Transverse colon (tissue), 4 donors: Measurements from ENCODE around the gene ASB16. TPM values are rescaled to one million over a fixed set of nuclear protein-coding genes. Genes with fewer than 3 reads are reported as not detected.

Source experiments
- DNase-seq: peaks from one replicate; pipeline ENCODE4 v3.0.0-alpha.2; 2019
- H3K27ac ChIP-seq, 4 donors: fragments of 200-600 bp; sonication (generic); 2 replicates each; pipeline ENCODE4 v1.5.1; 2016 to 2018; ENCODE audit warnings: inconsistent platforms in 4 of 4
- H3K27me3 ChIP-seq: fragments of 200-600 bp; sonication (generic); 2 replicates; pipeline ENCODE4 v1.5.1; 2017; ENCODE audit warnings: inconsistent platforms
- H3K36me3 ChIP-seq, 4 donors: fragments of 200-600 bp; sonication (generic); 2 replicates each; pipeline ENCODE4 v1.5.1; 2017 to 2019; ENCODE audit warnings: inconsistent platforms in 4 of 4
- H3K4me1 ChIP-seq, 4 donors: fragments of 200-600 bp; sonication (generic); 2 replicates each; pipeline ENCODE4 v1.5.1; 2017 to 2020; ENCODE audit warnings: inconsistent platforms in 4 of 4
- H3K4me3 ChIP-seq, 4 donors: fragments of 200-600 bp; sonication (generic); 1 replicate in 1 of 4; 2 replicates in 3 of 4; pipeline versions ENCODE4 v1.5.1 to v1.6.1; 2017 to 2019; ENCODE audit warnings: inconsistent platforms in 4 of 4
- H3K9me3 ChIP-seq, 2 donors: fragments of 200-600 bp; sonication (generic); 2 replicates each; pipeline ENCODE4 v1.5.1; 2017 to 2019; ENCODE audit warnings: inconsistent platforms in 2 of 2
- EP300 ChIP-seq: sonication (generic); formaldehyde crosslinking; IDR thresholded peaks from one replicate; pipeline ENCODE4 v1.6.1; 2017; ENCODE audit warnings: antibody characterized with exemption, low read depth
- POLR2A ChIP-seq: fragments of 450-650 bp; IDR thresholded peaks from one replicate; pipeline ENCODE4 v1.6.1; 2016; ENCODE audit warnings: antibody characterized with exemption, mild to moderate bottlenecking, moderate library complexity
- POLR2AphosphoS5 ChIP-seq, 3 donors: sonication (generic); formaldehyde crosslinking; IDR thresholded peaks; one replicate each; pipeline ENCODE4 v1.6.1; 2016; ENCODE audit warnings: antibody characterized with exemption in 3 of 3
- WGBS, 2 donors: methylation state at CpG; one replicate each; pipeline ENCODE4 v1.1.5; 2018; ENCODE audit warnings: low coverage in 1 of 2; 5-methylcytosine and 5-hydroxymethylcytosine counted together
- in situ Hi-C, 4 donors: fragments of 200-750 bp; cut with MboI; loops; one replicate each; pipeline versions ENCODE4 v1.15.0 to v1.15.1; 2017; ENCODE audit warnings: low sequenced_read_pairs in 3 of 4, low pct_ligation_motif_present in 1 of 4, low pct_unique_long_range_greater_than_20kb in 1 of 4
- intact Hi-C: fragments of 100-400 bp; cut with DNase I; formaldehyde crosslinking; loops from one replicate; pipeline ENCODE4 v1.15.1; 2023; ENCODE audit warnings: low total_unique reads
- total RNA-seq, 4 donors: library from RNA; depleted of rRNA; stranded (reverse); fragments of >200 nt; gene quantifications; one replicate each; pipeline ENCODE4 v1.1.0, GENCODE V29; 2016
- TF ChIP-seq, protein P1 (sequence below), 5 experiments: fragments of 200-600 bp in 3 of 5; fragments of 450-650 bp in 2 of 5; sonication (generic) in 3 of 5; IDR thresholded peaks; 1 replicate in 2 of 5; 2 replicates in 3 of 5; pipeline ENCODE4 v1.5.1; 2016 to 2017; ENCODE audit warnings: antibody characterized with exemption in 5 of 5, inconsistent platforms in 3 of 5, mild to moderate bottlenecking in 2 of 5, moderate library complexity in 1 of 5

Gene ASB16
- total RNA-seq, 4 donors from 2014 or later, result 1.2 to 2.6 TPM; not detected in 2

DNA sequence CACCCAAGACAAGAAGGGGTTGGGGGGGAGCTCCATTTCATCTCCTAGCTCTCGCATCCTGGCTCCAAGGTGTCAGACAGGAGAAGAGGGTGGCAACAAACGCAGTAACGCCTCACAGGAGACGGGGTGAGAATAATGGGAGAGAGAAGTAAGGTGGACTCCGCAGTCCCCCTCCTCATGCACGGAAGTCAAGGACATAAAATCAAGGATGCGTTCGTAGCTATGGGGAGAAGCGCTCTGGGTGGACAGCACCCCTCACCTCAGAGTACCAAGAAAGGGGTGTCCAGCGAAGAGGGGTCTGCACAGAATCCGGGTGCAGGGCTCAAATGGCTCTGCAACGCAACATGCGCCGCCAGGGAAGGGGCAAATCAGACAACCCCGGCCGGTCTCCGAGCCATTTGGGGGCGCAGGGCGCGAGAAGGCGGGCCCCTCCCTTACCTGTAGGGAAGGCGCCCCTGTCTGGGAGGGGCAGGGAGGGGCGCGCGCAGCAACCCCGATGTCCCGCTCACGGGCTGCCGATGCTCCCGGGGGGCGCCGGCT is 47.6 kb upstream of the ASB16 start:
- 4% methylated on average over 11 of the region's 32 CpGs; no CpG with 5 or more reads in 1 of the 2 donors for WGBS, 2 donors

DNA sequence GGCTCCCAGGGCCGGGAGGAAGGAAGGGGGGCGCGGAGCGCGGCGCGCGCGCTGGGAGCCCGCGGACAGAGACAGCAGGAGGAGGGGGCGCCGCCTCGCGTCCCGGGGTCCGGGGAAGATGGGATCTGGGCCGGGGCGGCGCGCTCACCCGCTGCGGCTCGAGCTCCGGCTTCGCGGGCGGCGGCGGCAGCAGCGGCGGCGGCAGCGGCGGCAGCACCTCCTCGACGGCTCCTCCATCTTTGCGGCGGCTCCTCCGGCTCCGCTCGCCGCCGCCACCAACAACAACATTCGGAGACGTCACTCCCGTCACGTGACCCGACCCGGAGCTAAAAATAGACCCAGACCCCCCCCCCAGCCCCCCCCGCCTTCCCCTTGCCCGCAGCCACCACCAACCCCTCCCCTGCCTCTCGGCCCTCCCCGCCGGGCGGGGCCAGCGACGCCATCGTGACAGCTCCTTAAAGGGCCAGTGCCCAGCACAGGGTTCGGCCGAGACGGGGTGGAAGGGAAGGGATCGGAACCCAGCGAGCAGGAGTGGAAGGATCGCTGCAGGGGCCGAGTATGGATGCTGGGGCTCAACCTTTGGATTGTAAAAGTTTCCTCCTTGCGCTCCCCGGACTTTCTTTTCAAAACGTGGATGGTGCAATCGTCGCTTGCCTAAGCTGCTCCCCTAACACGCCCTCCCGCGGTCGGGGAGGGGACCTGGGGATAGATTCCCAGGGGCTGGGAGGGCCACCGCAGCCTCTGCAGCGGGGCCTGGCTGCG is 47.0 kb upstream of the ASB16 start, which contains the start of gene HDAC5:
Gene HDAC5, minus strand, starts transcription at position 286 of the 762 bp plus-strand sequence. CDS start 6,126 bp downstream, outside the sequence.
- in situ Hi-C loops, result no loop called here

More for the DNA sequence above, 47.6 kb upstream of the ASB16 start:
- no peaks in the 10 kb centered on the region for H3K27me3 ChIP-seq
- peak overlapping the region; percentile 76 to 89 (median 86) for H3K4me3 ChIP-seq
- no peaks in the 10 kb centered on the region for H3K36me3 ChIP-seq
- H3K4me1 ChIP-seq, result peaks cover 14 to 31% (median 25%) of the 10 kb centered on the region in 4 donors
- peak; percentile 25 for DNase-seq
- peak overlapping the region; percentile 92 to 97 (median 92) for H3K27ac ChIP-seq
- TF ChIP-seq POLR2AphosphoS5 (IDR thresholded peaks at IDR 0.05), result no peak
- no peak for TF ChIP-seq POLR2A
- TF ChIP-seq, protein P1, sequence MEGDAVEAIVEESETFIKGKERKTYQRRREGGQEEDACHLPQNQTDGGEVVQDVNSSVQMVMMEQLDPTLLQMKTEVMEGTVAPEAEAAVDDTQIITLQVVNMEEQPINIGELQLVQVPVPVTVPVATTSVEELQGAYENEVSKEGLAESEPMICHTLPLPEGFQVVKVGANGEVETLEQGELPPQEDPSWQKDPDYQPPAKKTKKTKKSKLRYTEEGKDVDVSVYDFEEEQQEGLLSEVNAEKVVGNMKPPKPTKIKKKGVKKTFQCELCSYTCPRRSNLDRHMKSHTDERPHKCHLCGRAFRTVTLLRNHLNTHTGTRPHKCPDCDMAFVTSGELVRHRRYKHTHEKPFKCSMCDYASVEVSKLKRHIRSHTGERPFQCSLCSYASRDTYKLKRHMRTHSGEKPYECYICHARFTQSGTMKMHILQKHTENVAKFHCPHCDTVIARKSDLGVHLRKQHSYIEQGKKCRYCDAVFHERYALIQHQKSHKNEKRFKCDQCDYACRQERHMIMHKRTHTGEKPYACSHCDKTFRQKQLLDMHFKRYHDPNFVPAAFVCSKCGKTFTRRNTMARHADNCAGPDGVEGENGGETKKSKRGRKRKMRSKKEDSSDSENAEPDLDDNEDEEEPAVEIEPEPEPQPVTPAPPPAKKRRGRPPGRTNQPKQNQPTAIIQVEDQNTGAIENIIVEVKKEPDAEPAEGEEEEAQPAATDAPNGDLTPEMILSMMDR (IDR thresholded peaks at IDR 0.05), result no peak
- TF ChIP-seq EP300, result no peak
- in situ Hi-C loops, result no loop called here
- intact Hi-C loops, result no loop called here
- H3K9me3 ChIP-seq, result no peaks in the 10 kb centered on the region

DNA sequence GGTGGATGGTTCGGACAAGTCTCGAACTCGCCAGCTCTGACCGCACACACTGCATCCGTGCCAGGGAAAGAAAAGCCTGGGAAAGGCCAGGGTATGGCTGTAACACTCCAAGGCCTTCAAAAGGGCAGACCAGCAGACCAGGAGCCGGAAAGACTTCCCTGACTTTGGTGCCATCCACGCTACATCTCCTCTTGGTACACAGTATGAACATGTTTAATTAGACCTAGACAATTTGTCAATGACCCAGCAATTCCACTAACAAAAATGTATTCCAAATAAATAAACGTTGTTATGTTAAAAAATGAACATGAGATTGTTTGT is 46.4 kb upstream of the ASB16 start:
- in situ Hi-C loops, result no loop called here
- Histone ChIP-seq H3K4me3 (peak overlapping the region; percentile 74 to 89 (median 86)), H3K4me1 (peaks cover 14 to 31% (median 25%) of the 10 kb centered on the region in 4 donors), H3K36me3 (no peaks in the 10 kb centered on the region), H3K27ac (peak overlapping the region; percentile 92 to 97 (median 92)), H3K9me3 (no peaks in the 10 kb centered on the region), H3K27me3 (no peaks in the 10 kb centered on the region)
- WGBS, 2 donors, result 4 to 5% methylated on average over 2 to 8 of the region's 8 CpGs
- DNase-seq, result no peak
- intact Hi-C loops, result no loop called here
- TF ChIP-seq, protein P1 (IDR thresholded peaks at IDR 0.05), result peak in 2 of 5 experiments; percentile 1 to 8
- TF ChIP-seq POLR2A, result no peak

More for the DNA sequence above, 47.0 kb upstream of the ASB16 start, which contains the start of gene HDAC5:
- intact Hi-C loops, result no loop called here
- DNase-seq, result peak; percentile 96
- H3K4me3 ChIP-seq, result peak within 1 kb of the TSS; percentile 76 to 89 (median 86)
- no peaks in the 10 kb centered on the region for H3K27me3 ChIP-seq
- WGBS, 2 donors, result 1% methylated on average over 28 of the region's 78 CpGs; no CpG with 5 or more reads in 1 of the 2 donors
- no peaks in the 10 kb centered on the region for H3K36me3 ChIP-seq
- peak within 1 kb of the TSS; percentile 92 to 97 (median 92) for H3K27ac ChIP-seq
- no peaks in the 10 kb centered on the region for H3K9me3 ChIP-seq
- TF ChIP-seq POLR2A (no peak), POLR2AphosphoS5 (IDR thresholded peaks at IDR 0.05) (peak; percentile 63 to 74 (median 67)), EP300 (no peak)
- TF ChIP-seq, protein P1 (IDR thresholded peaks at IDR 0.05), result peak; percentile 50 to 73 (median 59)
- peaks cover 14 to 31% (median 25%) of the 10 kb centered on the region in 4 donors for H3K4me1 ChIP-seq

DNA sequence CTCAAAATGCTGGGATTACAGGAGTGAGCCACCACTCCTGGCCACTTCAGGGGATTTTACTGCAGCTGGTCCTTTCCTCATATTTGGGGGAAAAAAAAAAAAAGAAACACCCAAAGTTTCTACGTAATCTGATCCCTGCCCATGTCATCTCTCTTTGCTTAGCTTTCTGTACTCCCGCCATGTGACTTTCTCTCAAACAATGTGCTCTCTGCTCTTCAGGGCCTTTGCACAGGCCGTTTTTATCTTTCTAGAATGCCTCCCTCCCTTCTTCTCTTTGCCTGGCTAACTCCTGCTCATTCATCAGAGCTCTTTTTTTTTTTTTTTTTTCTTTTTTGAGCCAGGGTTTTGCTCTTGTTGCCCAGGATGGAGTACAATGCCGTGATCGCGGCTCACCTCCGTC is 42.1 kb upstream of the ASB16 start:
- H3K27ac ChIP-seq, result no peak overlapping the region
- peaks cover 0 to 9% (median 8%) of the 10 kb centered on the region in 4 donors for H3K4me1 ChIP-seq
- no peaks in the 10 kb centered on the region for H3K9me3 ChIP-seq
- intact Hi-C loops (no loop called here), in situ Hi-C loops (no loop called here)
- TF ChIP-seq POLR2A, result no peak
- no peak for TF ChIP-seq EP300
- TF ChIP-seq, protein P1 (IDR thresholded peaks at IDR 0.05), result no peak
- H3K4me3 ChIP-seq, result no peak overlapping the region
- DNase-seq, result no peak
- H3K36me3 ChIP-seq, result no peaks in the 10 kb centered on the region
- no peaks in the 10 kb centered on the region for H3K27me3 ChIP-seq
- 84 to 88% methylated on average over 7 of the region's 7 CpGs for WGBS, 2 donors
